HG03196 (cell line): Measurements from ENCODE around the gene FRMD4B.

Experiments used
- ATAC-seq: cut with Tn5 transposase; IDR thresholded peaks from one replicate; pipeline ENCODE4 v1.9.1; 2021; ENCODE audit not compliant: unreplicated experiment

FRMD4B gene

GRCh38 chr3:69180869-69181591 is 204.9 kb downstream of the FRMD4B start:
- no peak for ATAC-seq

GRCh38 chr3:69179740-69180372 is 206.0 kb downstream of the FRMD4B start:
- no peak for ATAC-seq

GRCh38 chr3:69178838-69179739 is 206.8 kb downstream of the FRMD4B start:
- ATAC-seq = no peak

GRCh38 chr3:69178082-69178481 is 207.8 kb downstream of the FRMD4B start:
- ATAC-seq = no peak

GRCh38 chr3:69174871-69175737 is 210.8 kb downstream of the FRMD4B start:
- no peak for ATAC-seq

- ATAC-seq = no peak
Observed at GRCh38 chr3:69174445-69174844, 211.4 kb downstream of the FRMD4B start.

GRCh38 chr3:69172058-69172457 is 213.8 kb downstream of the FRMD4B start:
- ATAC-seq = no peak

GRCh38 chr3:69166446-69166845 is 219.4 kb downstream of the FRMD4B start:
- ATAC-seq = no peak

- no peak for ATAC-seq
Observed at GRCh38 chr3:69165744-69166143, 220.1 kb downstream of the FRMD4B start.

GRCh38 chr3:69164296-69164695 is 221.6 kb downstream of the FRMD4B start:
- no peak for ATAC-seq

- no peak for ATAC-seq
Observed at GRCh38 chr3:69162308-69162980, 223.4 kb downstream of the FRMD4B start.

GRCh38 chr3:69161587-69162307 is 224.1 kb downstream of the FRMD4B start:
- no peak for ATAC-seq

- ATAC-seq = no peak
Observed at GRCh38 chr3:69160525-69160924, 225.4 kb downstream of the FRMD4B start.

- no peak for ATAC-seq
Observed at GRCh38 chr3:69160107-69160506, 225.8 kb downstream of the FRMD4B start.

- ATAC-seq = no peak
Observed at GRCh38 chr3:69149586-69149985, 236.3 kb downstream of the FRMD4B start.

GRCh38 chr3:69145688-69146087 is 240.2 kb downstream of the FRMD4B start:
- no peak for ATAC-seq

- no peak for ATAC-seq
Observed at GRCh38 chr3:69144631-69145245, 241.2 kb downstream of the FRMD4B start.

GRCh38 chr3:69143612-69144011 is 242.3 kb downstream of the FRMD4B start:
- ATAC-seq = no peak

GRCh38 chr3:69142797-69143454 is 243.0 kb downstream of the FRMD4B start:
- no peak for ATAC-seq
